K562 (cell line): ENCODE measurements around the gene NUDT5. TPM values are rescaled to one million over a fixed set of nuclear protein-coding genes. Genes with fewer than 3 reads are reported as not detected.

ENCODE experiments used
- ATAC-seq: fragments of 200-7000 bp; cut with Tn5 transposase; 3 replicates; pipeline ENCODE4 v1.9.1; 2020; ENCODE audit warnings: moderate library complexity
- BruUV-seq: library from RNA; stranded (reverse); fragments of 400-500 nt; replicated peaks from 2 replicates; lab custom pipeline; 2021; lab: Mats Ljungman, UMichigan
- CTCF ChIA-PET: fragments of 300-600 bp; formaldehyde crosslinking; extraction: SDS; loops from one replicate; lab custom pipeline; 2021; ENCODE audit warnings: low intra/inter-chr PET ratio; lab: Yijun Ruan, JAX
- POLR2A ChIA-PET: fragments of 300-600, 350-650 bp; sonication (Branson Sonifier 250); formaldehyde crosslinking; extraction: SDS; loops from one replicate; lab custom pipeline; 2021; ENCODE audit warnings: antibody characterized with exemption, inconsistent platforms; lab: Yijun Ruan, JAX
- DNase-seq, 4 experiments: peaks; one replicate each; pipeline versions ENCODE4 v3.0.0 to v3.0.0-alpha.2; 2011 to 2018; ENCODE audit warnings: low spot score in 3 of 4, mixed read lengths in 3 of 4; ENCODE audit errors: extremely low read depth in 1 of 4
- FAIRE-seq: peaks from 2 replicates; lab custom pipeline; 2011; peaks lifted over from hg19 to GRCh38; lab: Jason Lieb, UNC
- H2AFZ ChIP-seq: 2 replicates; pipeline ENCODE4 v1.6.0; 2011; ENCODE audit warnings: low read depth, low read length, control low read depth, inconsistent platforms
- H3K27ac ChIP-seq: fragments of 200-600 bp; 3 replicates; pipeline ENCODE4 v1.8.0; 2011; ENCODE audit warnings: low read depth, mild to moderate bottlenecking, control low read depth, inconsistent platforms, low read length, moderate library complexity, mixed read lengths; ENCODE audit errors: extremely low read depth
- H3K27me3 ChIP-seq, 2 experiments: fragments of 300-600 bp in 1 of 2; 2 replicates in 1 of 2; 3 replicates in 1 of 2; pipeline versions ENCODE4 v1.6.0 to v1.8.0; 2011; ENCODE audit warnings: inconsistent platforms in 2 of 2, low read length in 2 of 2, mild to moderate bottlenecking in 1 of 2, mixed read lengths in 1 of 2, moderate library complexity in 1 of 2; ENCODE audit not compliant: control insufficient read depth in 2 of 2, insufficient read depth in 2 of 2
- H3K36me3 ChIP-seq: fragments of 300-600 bp; 3 replicates; pipeline ENCODE4 v1.8.0; 2011; ENCODE audit warnings: mild to moderate bottlenecking, low read length, inconsistent platforms; ENCODE audit not compliant: control insufficient read depth, insufficient read depth
- H3K4me1 ChIP-seq, 2 experiments: fragments of 200-600 bp in 1 of 2; replicated peaks in 1 of 2; 2 replicates in 1 of 2; 3 replicates in 1 of 2; pipeline versions ENCODE4 v1.5.1 to v1.8.0; 2011; ENCODE audit warnings: inconsistent platforms in 2 of 2, low read length in 2 of 2, mild to moderate bottlenecking in 1 of 2, mixed read lengths in 1 of 2, moderate library complexity in 1 of 2; ENCODE audit not compliant: control insufficient read depth in 2 of 2, insufficient read depth in 2 of 2
- H3K4me2 ChIP-seq: 2 replicates; pipeline ENCODE4 v1.6.1; 2011; ENCODE audit warnings: low read length, control low read depth, inconsistent platforms, mixed read lengths; ENCODE audit not compliant: insufficient read depth
- H3K4me3 ChIP-seq: fragments of 200-600 bp; sonication (generic), shearing (Covaris generic); 2 replicates; pipeline ENCODE4 v1.5.1; 2016; ENCODE audit warnings: control low read depth, inconsistent platforms
- H3K79me2 ChIP-seq: fragments of 200-600 bp; 3 replicates; pipeline ENCODE4 v1.8.0; 2011; ENCODE audit warnings: low read length, inconsistent platforms; ENCODE audit not compliant: control insufficient read depth, insufficient read depth
- H3K9ac ChIP-seq, 2 experiments: 2 replicates each; pipeline versions ENCODE4 v1.6.0 to v1.6.1; 2011; ENCODE audit warnings: low read depth in 2 of 2, low read length in 2 of 2, control low read depth in 1 of 2, inconsistent platforms in 1 of 2, mild to moderate bottlenecking in 1 of 2, mixed read lengths in 1 of 2; ENCODE audit not compliant: insufficient read depth in 1 of 2
- H3K9me1 ChIP-seq: one replicate; pipeline ENCODE4 v1.6.0; 2011; ENCODE audit warnings: inconsistent platforms, mild to moderate bottlenecking, low read length, moderate library complexity; ENCODE audit not compliant: control insufficient read depth, insufficient read depth
- H3K9me3 ChIP-seq: replicated peaks from 2 replicates; pipeline ENCODE4 v1.5.1; 2011; ENCODE audit warnings: low read depth, low read length, inconsistent platforms; ENCODE audit not compliant: control insufficient read depth, insufficient read depth
- H4K20me1 ChIP-seq: replicated peaks from 2 replicates; pipeline ENCODE4 v1.6.1; 2011; ENCODE audit warnings: low read length, inconsistent platforms, mixed read lengths; ENCODE audit not compliant: control insufficient read depth, insufficient read depth
- ARHGAP35 ChIP-seq: fragments of 450-650 bp; IDR thresholded peaks from 2 replicates; pipeline ENCODE4 v1.6.1; 2018; ENCODE audit not compliant: partially characterized antibody
- BDP1 ChIP-seq: IDR thresholded peaks from 3 replicates; pipeline ENCODE4 v1.6.1; 2011; ENCODE audit not compliant: insufficient read length, insufficient read depth
- CCAR2 ChIP-seq: fragments of 200-400 bp; formaldehyde crosslinking; IDR thresholded peaks from 2 replicates; pipeline ENCODE4 v1.6.1; 2017; ENCODE audit warnings: mild to moderate bottlenecking, low read depth, low read length
- CREM ChIP-seq: IDR thresholded peaks from 2 replicates; pipeline ENCODE4 v1.6.1; 2014; ENCODE audit warnings: antibody characterized with exemption, low read depth
- HMG20A ChIP-seq: fragments of 450-650 bp; formaldehyde crosslinking; conservative IDR thresholded peaks from 2 replicates; pipeline ENCODE4 v1.4.0; 2020; ENCODE audit warnings: mild to moderate bottlenecking, mixed read lengths
- KLF6 ChIP-seq: fragments of 250-450 bp; sonication (Bioruptor Pico); IDR thresholded peaks from 2 replicates; pipeline ENCODE4 v1.4.0; 2020; ENCODE audit warnings: mild to moderate bottlenecking, moderate library complexity, borderline replicate concordance
- MECOM ChIP-seq: fragments of 250-450 bp; sonication (Bioruptor Pico); IDR thresholded peaks from 2 replicates; pipeline ENCODE4 v1.8.0; 2022; ENCODE audit warnings: inconsistent platforms
- NCOA4 ChIP-seq: fragments of 450-650 bp; IDR thresholded peaks from 2 replicates; pipeline ENCODE4 v1.6.1; 2018; ENCODE audit warnings: mild to moderate bottlenecking; ENCODE audit not compliant: partially characterized antibody
- TAF9B ChIP-seq: fragments of 450-650 bp; IDR thresholded peaks from 2 replicates; pipeline ENCODE4 v1.6.1; 2018; ENCODE audit warnings: mild to moderate bottlenecking; ENCODE audit not compliant: partially characterized antibody
- XRCC4 ChIP-seq: IDR thresholded peaks from one replicate; pipeline ENCODE4 v1.6.1; 2011; ENCODE audit not compliant: insufficient read depth, insufficient read length; ENCODE audit errors: extremely low read depth
- WGBS: fragments of 100-300 bp; shearing (Covaris generic); methylation state at CpG from one replicate; pipeline ENCODE4 v1.1.6; 2016; ENCODE audit warnings: low coverage, mixed read lengths; ENCODE audit not compliant: insufficient coverage; ENCODE audit errors: missing lambda C conversion rate; 5-methylcytosine and 5-hydroxymethylcytosine counted together
- in situ Hi-C: fragments of 300-500 bp; cut with MboI; formaldehyde crosslinking; loops from 4 replicates; pipeline ENCODE4 v1.15.0; 2018; ENCODE audit warnings: inconsistent platforms, mixed read lengths
- intact Hi-C: fragments of 100-400 bp; cut with micrococcal nuclease; formaldehyde crosslinking; loops from 2 replicates; pipeline ENCODE4 v1.14.2; 2022
- polyA plus RNA-seq, 8 experiments: library from polyadenylated mRNA; depleted of rRNA in 4 of 8; stranded (reverse) in 5 of 8; unstranded in 3 of 8; fragments of >200 nt; fragmentation: Nextera tagmentation in 2 of 8; fragmentation: Illumina TruSeq in 1 of 8; extraction: Ambion mirVana in 2 of 8; extraction: Trizol in 1 of 8; gene quantifications; 2 replicates each; pipeline versions ENCODE4 v1.2.1 to v1.2.3, GENCODE V29; 2011 to 2014; ENCODE audit warnings: inconsistent platforms in 1 of 8, missing spikeins in 1 of 8
- total RNA-seq, 7 experiments: library from RNA; depleted of rRNA in 6 of 7; stranded (reverse); fragments of >200 nt in 6 of 7; fragmentation: Illumina TruSeq in 2 of 7; extraction: Trizol in 2 of 7; gene quantifications; 2 replicates each; pipeline versions ENCODE4 v1.2.1 to v1.2.3, GENCODE V29; 2011 to 2021; ENCODE audit warnings: low replicate concordance in 1 of 7
- TF ChIP-seq, protein P1 (sequence below), 2 experiments: IDR thresholded peaks; 2 replicates each; pipeline ENCODE4 v1.6.1; 2011; ENCODE audit warnings: borderline replicate concordance in 1 of 2, control low read depth in 1 of 2, low read depth in 1 of 2, low read length in 1 of 2, mild to moderate bottlenecking in 1 of 2, mixed read lengths in 1 of 2, moderate library complexity in 1 of 2; ENCODE audit not compliant: insufficient read depth in 1 of 2, insufficient read length in 1 of 2, poor library complexity in 1 of 2, severe bottlenecking in 1 of 2; ENCODE audit errors: extremely low read depth in 1 of 2
- TF ChIP-seq, protein P2 (sequence below): fragments of 250-450 bp; sonication (Bioruptor Pico); IDR thresholded peaks from 2 replicates; pipeline ENCODE4 v1.4.0; 2020
- TF ChIP-seq, protein P3 (sequence below): fragments of 250-450 bp; sonication (Bioruptor Pico); IDR thresholded peaks from 2 replicates; pipeline ENCODE4 v1.5.0; 2021
- TF ChIP-seq, protein P4 (sequence below): sonication (generic); formaldehyde crosslinking; IDR thresholded peaks from 2 replicates; pipeline ENCODE4 v1.8.0; 2022; ENCODE audit warnings: missing genetic modification reagents, mild to moderate bottlenecking, moderate library complexity, borderline replicate concordance

The NUDT5 gene
- total and polyA plus RNA-seq, 9 of the 15 experiments (the other 6 are each of a cell fraction or from before 2014, with no cell fraction given): 87.7 to 422 (median 186) TPM

DNA sequence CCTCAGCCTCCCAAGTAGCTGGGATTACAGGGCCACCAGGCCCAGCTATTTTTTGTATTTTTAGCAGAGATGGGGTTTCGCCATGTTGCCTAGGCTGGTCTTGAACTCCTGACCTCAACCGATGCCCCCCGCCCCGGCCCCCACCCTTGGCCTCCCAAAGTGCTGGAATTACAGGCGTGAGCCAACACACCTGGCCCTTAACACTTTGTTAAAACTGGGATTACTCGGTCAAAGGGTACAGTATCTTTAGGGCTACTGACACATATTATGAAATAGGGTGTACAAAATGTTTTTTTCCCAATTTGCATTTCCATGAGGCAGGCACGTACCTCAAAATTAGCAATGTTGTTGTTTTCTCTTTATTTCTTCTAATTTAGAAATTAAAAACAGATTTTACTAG is 11.5 kb downstream of the NUDT5 start:
- H2AFZ ChIP-seq: no peak overlapping the region
- peaks cover 72% of the 10 kb centered on the region; the same call in 2 of the 3 replicates for H3K36me3 ChIP-seq
- no peak for DNase-seq
- H3K9me1 ChIP-seq: no peaks in the 10 kb centered on the region
- no peaks in the 10 kb centered on the region for H3K4me1 ChIP-seq
- no peak overlapping the region for H3K9ac ChIP-seq
- 98% methylated on average over 7 of the region's 7 CpGs for WGBS
- ATAC-seq: no peak
- no peak overlapping the region for H3K4me3 ChIP-seq
- intact Hi-C loops: no loop called here
- ChIA-PET CTCF (no interaction called here), POLR2A (interaction anchor here (1.0 kb wide), 1 partner anchor 12 kb away, joined by 3 read pairs; the partner anchor contains the start of genes CDC123 and NUDT5)
- no peak for FAIRE-seq
- no peak overlapping the region for H3K27ac ChIP-seq
- no TSS peak for BruUV-seq
- in situ Hi-C loops: no loop called here
- peaks cover 12% of the 10 kb centered on the region; the same call in 2 of the 3 replicates for H3K79me2 ChIP-seq
- H3K9me3 ChIP-seq: no peaks in the 10 kb centered on the region
- no peak overlapping the region for H3K4me2 ChIP-seq
- no peaks in the 10 kb centered on the region for H4K20me1 ChIP-seq
- no peaks in the 10 kb centered on the region for H3K27me3 ChIP-seq
- TF ChIP-seq, protein P1, sequence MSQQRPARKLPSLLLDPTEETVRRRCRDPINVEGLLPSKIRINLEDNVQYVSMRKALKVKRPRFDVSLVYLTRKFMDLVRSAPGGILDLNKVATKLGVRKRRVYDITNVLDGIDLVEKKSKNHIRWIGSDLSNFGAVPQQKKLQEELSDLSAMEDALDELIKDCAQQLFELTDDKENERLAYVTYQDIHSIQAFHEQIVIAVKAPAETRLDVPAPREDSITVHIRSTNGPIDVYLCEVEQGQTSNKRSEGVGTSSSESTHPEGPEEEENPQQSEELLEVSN (IDR thresholded peaks at IDR 0.05; ENCODE audit: borderline replicate concordance in 1 of 2, extremely low read depth in 1 of 2, insufficient read depth in 1 of 2, insufficient read length in 1 of 2, low read depth in 1 of 2, low read length in 1 of 2, poor library complexity in 1 of 2, severe bottlenecking in 1 of 2): no peak
- no peak for TF ChIP-seq HMG20A
- TF ChIP-seq XRCC4: no peak
- TF ChIP-seq CCAR2: no peak
- no peak for TF ChIP-seq NCOA4
- TF ChIP-seq, protein P2, sequence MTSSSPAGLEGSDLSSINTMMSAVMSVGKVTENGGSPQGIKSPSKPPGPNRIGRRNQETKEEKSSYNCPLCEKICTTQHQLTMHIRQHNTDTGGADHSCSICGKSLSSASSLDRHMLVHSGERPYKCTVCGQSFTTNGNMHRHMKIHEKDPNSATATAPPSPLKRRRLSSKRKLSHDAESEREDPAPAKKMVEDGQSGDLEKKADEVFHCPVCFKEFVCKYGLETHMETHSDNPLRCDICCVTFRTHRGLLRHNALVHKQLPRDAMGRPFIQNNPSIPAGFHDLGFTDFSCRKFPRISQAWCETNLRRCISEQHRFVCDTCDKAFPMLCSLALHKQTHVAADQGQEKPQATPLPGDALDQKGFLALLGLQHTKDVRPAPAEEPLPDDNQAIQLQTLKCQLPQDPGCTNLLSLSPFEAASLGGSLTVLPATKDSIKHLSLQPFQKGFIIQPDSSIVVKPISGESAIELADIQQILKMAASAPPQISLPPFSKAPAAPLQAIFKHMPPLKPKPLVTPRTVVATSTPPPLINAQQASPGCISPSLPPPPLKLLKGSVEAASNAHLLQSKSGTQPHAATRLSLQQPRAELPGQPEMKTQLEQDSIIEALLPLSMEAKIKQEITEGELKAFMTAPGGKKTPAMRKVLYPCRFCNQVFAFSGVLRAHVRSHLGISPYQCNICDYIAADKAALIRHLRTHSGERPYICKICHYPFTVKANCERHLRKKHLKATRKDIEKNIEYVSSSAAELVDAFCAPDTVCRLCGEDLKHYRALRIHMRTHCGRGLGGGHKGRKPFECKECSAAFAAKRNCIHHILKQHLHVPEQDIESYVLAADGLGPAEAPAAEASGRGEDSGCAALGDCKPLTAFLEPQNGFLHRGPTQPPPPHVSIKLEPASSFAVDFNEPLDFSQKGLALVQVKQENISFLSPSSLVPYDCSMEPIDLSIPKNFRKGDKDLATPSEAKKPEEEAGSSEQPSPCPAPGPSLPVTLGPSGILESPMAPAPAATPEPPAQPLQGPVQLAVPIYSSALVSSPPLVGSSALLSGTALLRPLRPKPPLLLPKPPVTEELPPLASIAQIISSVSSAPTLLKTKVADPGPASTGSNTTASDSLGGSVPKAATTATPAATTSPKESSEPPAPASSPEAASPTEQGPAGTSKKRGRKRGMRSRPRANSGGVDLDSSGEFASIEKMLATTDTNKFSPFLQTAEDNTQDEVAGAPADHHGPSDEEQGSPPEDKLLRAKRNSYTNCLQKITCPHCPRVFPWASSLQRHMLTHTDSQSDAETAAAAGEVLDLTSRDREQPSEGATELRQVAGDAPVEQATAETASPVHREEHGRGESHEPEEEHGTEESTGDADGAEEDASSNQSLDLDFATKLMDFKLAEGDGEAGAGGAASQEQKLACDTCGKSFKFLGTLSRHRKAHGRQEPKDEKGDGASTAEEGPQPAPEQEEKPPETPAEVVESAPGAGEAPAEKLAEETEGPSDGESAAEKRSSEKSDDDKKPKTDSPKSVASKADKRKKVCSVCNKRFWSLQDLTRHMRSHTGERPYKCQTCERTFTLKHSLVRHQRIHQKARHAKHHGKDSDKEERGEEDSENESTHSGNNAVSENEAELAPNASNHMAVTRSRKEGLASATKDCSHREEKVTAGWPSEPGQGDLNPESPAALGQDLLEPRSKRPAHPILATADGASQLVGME (CRISPR knock-in tag): no peak
- no peak for TF ChIP-seq ARHGAP35
- TF ChIP-seq TAF9B: no peak
- TF ChIP-seq MECOM (CRISPR knock-in tag): no peak
- no peak for TF ChIP-seq BDP1
- TF ChIP-seq, protein P3, sequence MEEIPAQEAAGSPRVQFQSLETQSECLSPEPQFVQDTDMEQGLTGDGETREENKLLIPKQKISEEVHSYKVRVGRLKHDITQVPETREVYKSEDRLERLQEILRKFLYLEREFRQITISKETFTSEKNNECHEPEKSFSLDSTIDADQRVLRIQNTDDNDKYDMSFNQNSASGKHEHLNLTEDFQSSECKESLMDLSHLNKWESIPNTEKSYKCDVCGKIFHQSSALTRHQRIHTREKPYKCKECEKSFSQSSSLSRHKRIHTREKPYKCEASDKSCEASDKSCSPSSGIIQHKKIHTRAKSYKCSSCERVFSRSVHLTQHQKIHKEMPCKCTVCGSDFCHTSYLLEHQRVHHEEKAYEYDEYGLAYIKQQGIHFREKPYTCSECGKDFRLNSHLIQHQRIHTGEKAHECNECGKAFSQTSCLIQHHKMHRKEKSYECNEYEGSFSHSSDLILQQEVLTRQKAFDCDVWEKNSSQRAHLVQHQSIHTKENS: no peak
- no peak for TF ChIP-seq KLF6 (CRISPR knock-in tag)
- no peak for TF ChIP-seq CREM
- TF ChIP-seq, protein P4, sequence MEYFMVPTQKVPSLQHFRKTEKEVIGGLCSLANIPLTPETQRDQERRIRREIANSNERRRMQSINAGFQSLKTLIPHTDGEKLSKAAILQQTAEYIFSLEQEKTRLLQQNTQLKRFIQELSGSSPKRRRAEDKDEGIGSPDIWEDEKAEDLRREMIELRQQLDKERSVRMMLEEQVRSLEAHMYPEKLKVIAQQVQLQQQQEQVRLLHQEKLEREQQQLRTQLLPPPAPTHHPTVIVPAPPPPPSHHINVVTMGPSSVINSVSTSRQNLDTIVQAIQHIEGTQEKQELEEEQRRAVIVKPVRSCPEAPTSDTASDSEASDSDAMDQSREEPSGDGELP: no peak
